Measurements from ENCODE around the gene SHISA8. TPM values are rescaled to one million over a fixed set of nuclear protein-coding genes. Genes with fewer than 3 reads are reported as not detected.

The SHISA8 gene
- total RNA-seq, 1 donor from 2014 or later = 0.16 TPM

Other genes with a start within 250 kb of the SHISA8 start
- gene SNU13, start 226.2 kb downstream of the SHISA8 start, total RNA-seq = 105 TPM
- 1.3 TPM for gene MEI1, start 215.6 kb downstream of the SHISA8 start, total RNA-seq
- gene CCDC134, start 114.4 kb downstream of the SHISA8 start, total RNA-seq = 6.9 TPM
- 131 TPM for gene SREBF2, start 82.0 kb downstream of the SHISA8 start, total RNA-seq
- gene TNFRSF13C, start 11.7 kb upstream of the SHISA8 start, total RNA-seq = 1.00 TPM
- gene CENPM, start 32.1 kb upstream of the SHISA8 start, total RNA-seq = 10.6 TPM
- 0.24 TPM for gene SEPTIN3, start 54.4 kb upstream of the SHISA8 start, total RNA-seq
- 0.60 TPM for gene WBP2NL, start 83.7 kb upstream of the SHISA8 start, total RNA-seq
- 11.2 TPM for gene NAGA, start 155.7 kb upstream of the SHISA8 start, total RNA-seq
- gene PHETA2, start 159.2 kb upstream of the SHISA8 start, total RNA-seq = 5.5 TPM
- gene SMDT1, start 164.6 kb upstream of the SHISA8 start, total RNA-seq = 86.4 TPM
- 76.9 TPM for gene NDUFA6, start 175.7 kb upstream of the SHISA8 start, total RNA-seq
- 1.1 TPM for gene CYP2D6, start 215.7 kb upstream of the SHISA8 start, total RNA-seq

Data from esophagus mucosa (tissue), 1 donor.